22Rv1 (cell line): ENCODE results near the gene PPP1R15B.

Experiments
- H3K27ac ChIP-seq: fragments of 450-650 bp; 2 replicates; pipeline ENCODE4 v1.5.1; 2017
- CTCF ChIP-seq: fragments of 450-650 bp; IDR thresholded peaks from 2 replicates; pipeline ENCODE4 v1.5.1; 2017; ENCODE audit warnings: mild to moderate bottlenecking
- ZFX ChIP-seq: fragments of 450-650 bp; IDR thresholded peaks from 2 replicates; pipeline ENCODE4 v1.6.1; 2017; ENCODE audit warnings: antibody characterized with exemption, borderline replicate concordance

Gene PPP1R15B

GRCh38 chr1:204455063-204455830 lies 43.6 kb upstream of the PPP1R15B start:
- TF ChIP-seq CTCF (no peak), ZFX (no peak)
- no peak overlapping the region for H3K27ac ChIP-seq

- no peak for TF ChIP-seq ZFX
- TF ChIP-seq CTCF, result no peak
- H3K27ac ChIP-seq, result no peak overlapping the region
Observed at GRCh38 chr1:204454476-204454875, 42.9 kb upstream of the PPP1R15B start.

- TF ChIP-seq ZFX, result no peak
- no peak for TF ChIP-seq CTCF
- H3K27ac ChIP-seq, result no peak overlapping the region
Observed at GRCh38 chr1:204453141-204453772, 41.6 kb upstream of the PPP1R15B start.

GRCh38 chr1:204451352-204452124 lies 39.9 kb upstream of the PPP1R15B start:
- no peak for TF ChIP-seq CTCF
- TF ChIP-seq ZFX, result no peak
- no peak overlapping the region for H3K27ac ChIP-seq

- TF ChIP-seq CTCF, result no peak
- TF ChIP-seq ZFX, result no peak
Observed at GRCh38 chr1:204450461-204451257, 39.0 kb upstream of the PPP1R15B start.

GRCh38 chr1:204449678-204450280 lies 38.2 kb upstream of the PPP1R15B start:
- H3K27ac ChIP-seq, result no peak overlapping the region

More at GRCh38 chr1:204450461-204451257, 39.0 kb upstream of the PPP1R15B start:
- H3K27ac ChIP-seq, result no peak overlapping the region

More at GRCh38 chr1:204449678-204450280, 38.2 kb upstream of the PPP1R15B start:
- TF ChIP-seq CTCF (no peak), ZFX (no peak)
